Vagina (tissue), 2 donors: ENCODE results near the gene ACTG2.

Experiments used
- POLR2A ChIP-seq, 2 donors: fragments of 450-650 bp; IDR thresholded peaks; one replicate each; pipeline ENCODE4 v1.6.1; 2017; ENCODE audit warnings: antibody characterized with exemption in 2 of 2, mild to moderate bottlenecking in 2 of 2, moderate library complexity in 2 of 2
- POLR2AphosphoS5 ChIP-seq, 2 donors: sonication (generic); formaldehyde crosslinking; IDR thresholded peaks; one replicate each; pipeline ENCODE4 v1.9.0; 2017; ENCODE audit warnings: antibody characterized with exemption in 2 of 2, mild to moderate bottlenecking in 2 of 2, low read depth in 1 of 2; ENCODE audit not compliant: insufficient read depth in 1 of 2
- TF ChIP-seq, protein P1 (sequence below), 3 experiments: fragments of 450-650 bp in 2 of 3; fragments of 200-600 bp in 1 of 3; sonication (generic) in 1 of 3; IDR thresholded peaks; one replicate each; pipeline ENCODE4 v1.5.1; 2017 to 2019; ENCODE audit warnings: antibody characterized with exemption in 3 of 3, mild to moderate bottlenecking in 2 of 3, moderate library complexity in 2 of 3

DNA sequence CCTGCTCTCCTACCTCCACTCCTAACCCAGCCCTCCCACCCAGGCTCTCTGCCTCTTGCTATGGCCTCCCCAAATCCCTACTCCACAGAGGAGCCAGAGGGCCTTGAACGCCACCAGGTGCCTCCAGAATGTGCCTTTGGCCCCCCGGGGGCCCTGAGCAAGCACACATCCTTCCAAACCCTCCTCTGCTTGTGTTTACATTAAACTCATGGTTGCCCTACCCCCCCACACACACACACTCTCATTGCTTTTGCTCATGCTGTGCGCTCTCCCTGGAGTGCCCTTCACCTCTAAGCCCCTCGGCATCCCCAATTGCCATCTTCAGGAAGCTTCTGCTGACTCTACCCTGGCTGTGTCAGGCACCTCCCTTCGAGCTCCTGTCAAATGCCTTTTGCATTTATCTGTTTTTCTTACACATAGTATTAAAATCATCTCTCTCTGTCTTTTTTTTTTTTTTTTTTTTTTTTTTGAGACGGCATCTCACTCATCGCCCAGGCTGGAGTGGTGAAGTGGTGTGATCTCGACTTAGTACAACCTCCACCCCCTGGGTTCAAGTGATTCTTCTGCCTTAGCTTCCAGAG, 75.6 kb downstream of the ACTG2 start:
- TF ChIP-seq POLR2A (IDR thresholded peaks at IDR 0.05) (no peak), POLR2AphosphoS5 (IDR thresholded peaks at IDR 0.05; ENCODE audit: insufficient read depth in 1 of 2, low read depth in 1 of 2) (no peak)
- TF ChIP-seq, protein P1, sequence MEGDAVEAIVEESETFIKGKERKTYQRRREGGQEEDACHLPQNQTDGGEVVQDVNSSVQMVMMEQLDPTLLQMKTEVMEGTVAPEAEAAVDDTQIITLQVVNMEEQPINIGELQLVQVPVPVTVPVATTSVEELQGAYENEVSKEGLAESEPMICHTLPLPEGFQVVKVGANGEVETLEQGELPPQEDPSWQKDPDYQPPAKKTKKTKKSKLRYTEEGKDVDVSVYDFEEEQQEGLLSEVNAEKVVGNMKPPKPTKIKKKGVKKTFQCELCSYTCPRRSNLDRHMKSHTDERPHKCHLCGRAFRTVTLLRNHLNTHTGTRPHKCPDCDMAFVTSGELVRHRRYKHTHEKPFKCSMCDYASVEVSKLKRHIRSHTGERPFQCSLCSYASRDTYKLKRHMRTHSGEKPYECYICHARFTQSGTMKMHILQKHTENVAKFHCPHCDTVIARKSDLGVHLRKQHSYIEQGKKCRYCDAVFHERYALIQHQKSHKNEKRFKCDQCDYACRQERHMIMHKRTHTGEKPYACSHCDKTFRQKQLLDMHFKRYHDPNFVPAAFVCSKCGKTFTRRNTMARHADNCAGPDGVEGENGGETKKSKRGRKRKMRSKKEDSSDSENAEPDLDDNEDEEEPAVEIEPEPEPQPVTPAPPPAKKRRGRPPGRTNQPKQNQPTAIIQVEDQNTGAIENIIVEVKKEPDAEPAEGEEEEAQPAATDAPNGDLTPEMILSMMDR (IDR thresholded peaks at IDR 0.05), result no peak
